Mesendoderm (in vitro differentiated cells): Measurements from ENCODE around the gene PPP1R2C.

ENCODE experiments used
- DNase-seq: peaks from one replicate; pipeline ENCODE4 v3.0.0; 2013
- H2AK5ac ChIP-seq: 2 replicates; pipeline ENCODE4 v1.6.1; 2013; ENCODE audit warnings: low read length, inconsistent platforms
- H2BK120ac ChIP-seq: 2 replicates; pipeline ENCODE4 v1.6.1; 2013; ENCODE audit warnings: low read depth, mild to moderate bottlenecking, low read length, moderate library complexity, mixed read lengths
- H2BK15ac ChIP-seq: replicated peaks from 2 replicates; pipeline ENCODE4 v1.6.1; 2013; ENCODE audit warnings: low read depth, mild to moderate bottlenecking, moderate library complexity
- H2BK5ac ChIP-seq: 2 replicates; pipeline ENCODE4 v1.6.1; 2013; ENCODE audit warnings: low read length, inconsistent platforms
- H3K18ac ChIP-seq: 2 replicates; pipeline ENCODE4 v1.6.1; 2013; ENCODE audit warnings: mild to moderate bottlenecking, low read length, mixed read lengths
- H3K23ac ChIP-seq: one replicate; pipeline ENCODE4 v1.6.1; 2013; ENCODE audit warnings: low read length
- H3K27ac ChIP-seq: 2 replicates; pipeline ENCODE4 v1.5.1; 2013; ENCODE audit warnings: low read depth, mild to moderate bottlenecking, inconsistent platforms, low read length, moderate library complexity
- H3K27me3 ChIP-seq: 2 replicates; pipeline ENCODE4 v1.6.1; 2013; ENCODE audit warnings: low read length, control low read depth, mild to moderate bottlenecking, inconsistent platforms; ENCODE audit not compliant: insufficient read depth, poor library complexity
- H3K36me3 ChIP-seq: 2 replicates; pipeline ENCODE4 v1.6.1; 2013; ENCODE audit warnings: low read length, inconsistent platforms; ENCODE audit not compliant: control insufficient read depth, insufficient read depth
- H3K4ac ChIP-seq: one replicate; pipeline ENCODE4 v1.6.1; 2013; ENCODE audit warnings: low read depth, mild to moderate bottlenecking, low read length, moderate library complexity
- H3K4me1 ChIP-seq: 2 replicates; pipeline ENCODE4 v1.6.1; 2013; ENCODE audit warnings: low read depth, low read length, inconsistent platforms; ENCODE audit not compliant: control insufficient read depth
- H3K4me2 ChIP-seq: 2 replicates; pipeline ENCODE4 v1.6.1; 2013; ENCODE audit warnings: low read length
- H3K4me3 ChIP-seq: 2 replicates; pipeline ENCODE4 v1.5.1; 2013; ENCODE audit warnings: mild to moderate bottlenecking, low read length
- H3K56ac ChIP-seq: one replicate; pipeline ENCODE4 v1.6.1; 2013; ENCODE audit warnings: low read length
- H3K79me1 ChIP-seq: 2 replicates; pipeline ENCODE4 v1.6.1; 2013; ENCODE audit warnings: low read length, inconsistent platforms
- H3K79me2 ChIP-seq: 2 replicates; pipeline ENCODE4 v1.6.1; 2013; ENCODE audit warnings: mild to moderate bottlenecking, low read length; ENCODE audit not compliant: control insufficient read depth, insufficient read depth
- H3K9ac ChIP-seq: 2 replicates; pipeline ENCODE4 v1.6.1; 2013; ENCODE audit warnings: low read length, inconsistent platforms
- H4K5ac ChIP-seq: one replicate; pipeline ENCODE4 v1.6.1; 2013; ENCODE audit warnings: low read length
- H4K8ac ChIP-seq: one replicate; pipeline ENCODE4 v1.6.1; 2013; ENCODE audit warnings: low read depth, mild to moderate bottlenecking, control low read depth, low read length, moderate library complexity
- WGBS: extraction: QIAGEN DNeasy Blood & Tissue Kit; methylation state at CpG from one replicate; pipeline ENCODE4 v1.1.7; 2013; ENCODE audit warnings: low lambda C conversion rate, missing lambda C conversion rate; ENCODE audit not compliant: insufficient coverage; ENCODE audit errors: extremely low coverage; 5-methylcytosine and 5-hydroxymethylcytosine counted together

Gene PPP1R2C

DNA sequence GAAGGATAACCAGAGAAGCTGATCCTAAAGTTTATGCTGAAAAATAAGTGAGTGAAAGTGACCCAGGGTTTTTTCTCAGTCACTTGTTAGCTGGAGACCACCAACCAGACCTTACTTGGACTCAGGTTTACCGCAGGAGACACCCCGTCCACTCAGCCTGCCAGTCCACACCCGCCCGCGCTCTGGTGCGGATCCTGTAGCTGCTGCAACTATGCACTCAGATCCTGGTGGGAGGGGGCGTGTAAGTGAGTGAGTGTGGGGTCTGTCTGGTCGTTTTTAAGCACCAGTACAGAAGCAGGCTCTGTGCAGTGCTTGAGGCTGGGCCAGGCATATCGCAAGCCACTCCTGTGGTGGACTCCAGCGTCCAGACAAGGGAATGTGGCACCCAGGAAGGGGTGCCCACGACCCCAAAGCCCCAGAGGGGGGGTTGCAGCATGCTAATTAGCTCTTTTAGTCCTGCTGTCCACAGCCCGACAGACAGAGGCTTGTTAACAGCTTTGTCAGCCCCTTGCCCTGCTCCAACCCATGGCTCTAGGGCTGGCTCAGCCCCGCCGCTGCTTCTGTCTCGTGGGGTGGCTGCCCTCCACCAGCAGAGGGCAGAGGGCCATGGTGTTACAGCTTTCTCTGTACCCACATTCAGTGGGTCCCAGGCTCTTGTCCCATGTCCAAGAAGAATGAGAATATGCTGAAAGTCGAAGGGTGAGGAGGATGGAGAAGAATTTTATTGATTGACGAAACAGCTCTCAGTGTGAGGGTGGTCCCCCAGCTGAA is 40.4 kb upstream of the PPP1R2C start:
- H4K5ac ChIP-seq, result no peak overlapping the region
- H3K18ac ChIP-seq, result peak overlapping the region; percentile 12
- H3K4me2 ChIP-seq, result no peak overlapping the region
- H2BK15ac ChIP-seq, result no peak overlapping the region
- H3K56ac ChIP-seq, result no peak overlapping the region
- H2BK120ac ChIP-seq, result peak overlapping the region; percentile 45
- H3K36me3 ChIP-seq, result no peaks in the 10 kb centered on the region
- H3K4me1 ChIP-seq, result no peaks in the 10 kb centered on the region
- H3K27me3 ChIP-seq, result no peaks in the 10 kb centered on the region
- H3K4ac ChIP-seq, result no peak overlapping the region
- no CpG with 5 or more reads among the region's 17 CpGs for WGBS
- H2BK5ac ChIP-seq, result no peak overlapping the region
- no peaks in the 10 kb centered on the region for H3K79me1 ChIP-seq
- no peaks in the 10 kb centered on the region for H3K79me2 ChIP-seq
- DNase-seq, result peak; percentile 6
- H3K23ac ChIP-seq, result no peak overlapping the region
- H3K4me3 ChIP-seq, result no peak overlapping the region
- peak overlapping the region; percentile 28 for H3K27ac ChIP-seq
- H4K8ac ChIP-seq, result no peak overlapping the region
- no peak overlapping the region for H2AK5ac ChIP-seq
- no peak overlapping the region for H3K9ac ChIP-seq

DNA sequence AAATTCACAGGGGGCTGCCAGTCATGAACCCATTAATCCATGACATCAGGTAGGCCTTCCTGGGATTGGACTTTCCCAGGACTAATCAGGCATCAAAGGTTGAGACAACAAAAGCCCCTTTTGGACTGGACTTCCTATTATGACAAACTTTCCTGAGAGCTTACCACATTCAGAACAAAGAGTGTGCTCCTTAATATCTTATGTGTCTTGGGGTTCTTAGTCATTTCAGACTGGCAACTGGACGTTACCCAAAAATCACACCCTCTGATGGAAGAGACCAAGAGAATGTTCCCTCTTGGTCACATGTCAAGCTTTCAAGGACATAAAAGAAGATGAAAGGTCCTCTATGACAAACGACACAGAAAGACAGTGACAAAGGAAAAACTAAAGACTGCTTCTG is 31.6 kb upstream of the PPP1R2C start:
- no peak overlapping the region for H2BK120ac ChIP-seq
- H3K9ac ChIP-seq, result no peak overlapping the region
- H2BK15ac ChIP-seq, result no peak overlapping the region
- no peak overlapping the region for H3K23ac ChIP-seq
- H3K56ac ChIP-seq, result no peak overlapping the region
- H3K36me3 ChIP-seq, result no peaks in the 10 kb centered on the region
- no CpG with 5 or more reads among the region's 2 CpGs for WGBS
- H2BK5ac ChIP-seq, result no peak overlapping the region
- H4K8ac ChIP-seq, result no peak overlapping the region
- no peak overlapping the region for H4K5ac ChIP-seq
- H3K79me2 ChIP-seq, result no peaks in the 10 kb centered on the region
- H3K4me2 ChIP-seq, result no peak overlapping the region
- H3K79me1 ChIP-seq, result no peaks in the 10 kb centered on the region
- no peak overlapping the region for H3K4me3 ChIP-seq
- no peak overlapping the region for H2AK5ac ChIP-seq
- H3K4ac ChIP-seq, result no peak overlapping the region
- no peaks in the 10 kb centered on the region for H3K27me3 ChIP-seq
- DNase-seq, result no peak
- no peaks in the 10 kb centered on the region for H3K4me1 ChIP-seq
- H3K27ac ChIP-seq, result no peak overlapping the region
- H3K18ac ChIP-seq, result no peak overlapping the region

GRCh38 chrX:42807393-42807792 is 29.4 kb upstream of the PPP1R2C start:
- Histone ChIP-seq H3K4me1 (no peaks in the 10 kb centered on the region), H2BK15ac (no peak overlapping the region), H3K18ac (no peak overlapping the region), H3K23ac (no peak overlapping the region), H4K8ac (no peak overlapping the region), H3K79me1 (no peaks in the 10 kb centered on the region), H3K27me3 (no peaks in the 10 kb centered on the region), H3K4ac (no peak overlapping the region), H3K9ac (no peak overlapping the region), H2BK120ac (no peak overlapping the region), H2AK5ac (no peak overlapping the region), H3K36me3 (no peaks in the 10 kb centered on the region), H3K4me2 (no peak overlapping the region), H3K27ac (no peak overlapping the region), H3K56ac (no peak overlapping the region), H4K5ac (no peak overlapping the region), H2BK5ac (no peak overlapping the region), H3K4me3 (no peak overlapping the region), H3K79me2 (no peaks in the 10 kb centered on the region)
- DNase-seq, result no peak
- no CpG with 5 or more reads among the region's 1 CpG for WGBS

DNA sequence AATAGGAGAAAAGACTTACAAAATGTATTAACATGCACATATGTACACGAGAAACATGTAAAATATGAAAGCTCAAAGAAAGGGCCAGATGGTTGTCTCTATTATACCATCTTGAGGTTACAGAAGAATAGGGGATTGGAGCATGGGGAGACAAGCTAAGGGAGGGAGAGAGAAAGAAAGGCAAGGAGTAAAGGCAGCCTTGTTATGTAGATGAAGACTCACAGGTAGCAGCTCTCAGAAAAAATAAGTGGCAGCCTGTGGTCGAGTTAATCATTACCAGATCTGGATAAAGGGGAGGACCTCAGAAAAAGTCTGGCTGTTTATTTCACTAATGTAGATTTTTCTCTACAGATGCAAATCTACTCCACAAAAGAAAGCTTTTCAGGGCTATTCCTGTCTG is 26.6 kb upstream of the PPP1R2C start:
- Histone ChIP-seq H2BK5ac (no peak overlapping the region), H3K4me3 (no peak overlapping the region), H3K4me2 (no peak overlapping the region), H3K56ac (no peak overlapping the region), H3K27ac (no peak overlapping the region), H3K4ac (no peak overlapping the region), H4K5ac (no peak overlapping the region), H3K18ac (no peak overlapping the region), H2BK120ac (no peak overlapping the region), H4K8ac (no peak overlapping the region), H2BK15ac (no peak overlapping the region), H3K9ac (no peak overlapping the region), H3K4me1 (no peaks in the 10 kb centered on the region), H3K23ac (no peak overlapping the region), H2AK5ac (no peak overlapping the region), H3K79me1 (no peaks in the 10 kb centered on the region), H3K36me3 (no peaks in the 10 kb centered on the region), H3K79me2 (no peaks in the 10 kb centered on the region), H3K27me3 (no peaks in the 10 kb centered on the region)
- DNase-seq, result peak; percentile 5
- no CpG with 5 or more reads among the region's 2 CpGs for WGBS

DNA sequence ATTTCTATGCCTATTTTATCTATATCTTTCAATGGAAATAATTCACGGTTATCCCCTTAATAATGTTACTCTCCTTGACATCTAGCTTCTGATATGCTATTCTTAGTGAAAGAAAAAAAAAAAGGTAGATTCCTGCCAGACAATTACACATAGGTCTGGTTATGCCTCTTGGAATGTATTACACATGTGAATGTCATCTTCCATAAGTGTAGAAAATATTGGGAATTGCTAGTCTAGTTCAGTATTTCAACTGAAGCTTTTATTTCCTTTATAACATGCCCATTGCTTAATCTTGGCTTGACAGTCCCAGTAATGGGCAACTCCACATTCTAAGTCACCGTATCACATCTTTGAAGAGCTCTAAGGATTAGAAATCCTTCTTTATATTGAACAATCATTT is 25.4 kb upstream of the PPP1R2C start:
- Histone ChIP-seq H3K27ac (no peak overlapping the region), H2BK120ac (no peak overlapping the region), H3K79me1 (no peaks in the 10 kb centered on the region), H3K18ac (no peak overlapping the region), H3K27me3 (no peaks in the 10 kb centered on the region), H3K4ac (no peak overlapping the region), H3K36me3 (no peaks in the 10 kb centered on the region), H4K5ac (no peak overlapping the region), H4K8ac (no peak overlapping the region), H3K23ac (no peak overlapping the region), H2BK5ac (no peak overlapping the region), H3K56ac (no peak overlapping the region), H3K79me2 (no peaks in the 10 kb centered on the region), H3K4me1 (no peaks in the 10 kb centered on the region), H3K4me2 (no peak overlapping the region), H2BK15ac (no peak overlapping the region), H2AK5ac (no peak overlapping the region), H3K4me3 (no peak overlapping the region), H3K9ac (no peak overlapping the region)
- no CpG with 5 or more reads among the region's 2 CpGs for WGBS
- no peak for DNase-seq
